Activated CD4-positive, alpha-beta T cell treated with anti-CD3 and anti-CD28 coated beads, Interleukin-2, amount 50 U/mL, for 4 hours (primary cell): ENCODE measurements around the gene EEPD1.

Source experiments
- DNase-seq, 2 experiments: peaks; one replicate each; pipeline ENCODE4 v3.0.0-alpha.2; 2020

The EEPD1 gene

GRCh38 chr7:36349626-36350025, 196.6 kb downstream of the EEPD1 start:
- no peak for DNase-seq
